RWPE2 (cell line): ENCODE data around the gene BCL2L12.
A peak's percentile ranks its signal among the peaks of the same experiment; 100 is the strongest.

Experiments
- ATAC-seq: fragments of 200-7000 bp; cut with Tn5 transposase; 3 replicates; pipeline ENCODE4 v1.9.1; 2021; ENCODE audit warnings: low read depth
- DNase-seq: peaks from one replicate; pipeline ENCODE4 v3.0.0-alpha.2; 2020; ENCODE audit warnings: low spot score
- H3K27ac ChIP-seq: fragments of 450-650 bp; 2 replicates; pipeline ENCODE4 v1.5.1; 2017; ENCODE audit warnings: mild to moderate bottlenecking; ENCODE audit not compliant: poor library complexity, severe bottlenecking
- H3K27me3 ChIP-seq: fragments of 250-450 bp; sonication (Bioruptor Pico); 2 replicates; pipeline ENCODE4 v1.5.1; 2021; ENCODE audit warnings: mild to moderate bottlenecking, moderate library complexity; ENCODE audit not compliant: insufficient read depth, poor library complexity, severe bottlenecking
- H3K36me3 ChIP-seq: fragments of 250-450 bp; sonication (Bioruptor Pico); 2 replicates; pipeline ENCODE4 v1.5.1; 2020; ENCODE audit warnings: low read depth, mild to moderate bottlenecking, moderate library complexity
- H3K4me1 ChIP-seq: fragments of 250-450 bp; sonication (Bioruptor Pico); 2 replicates; pipeline ENCODE4 v1.5.1; 2021; ENCODE audit warnings: mild to moderate bottlenecking, moderate library complexity; ENCODE audit not compliant: insufficient read depth, poor library complexity, severe bottlenecking
- H3K4me3 ChIP-seq: fragments of 250-450 bp; sonication (Bioruptor Pico); 2 replicates; pipeline ENCODE4 v1.5.1; 2021; ENCODE audit warnings: mild to moderate bottlenecking, moderate library complexity; ENCODE audit not compliant: severe bottlenecking
- H3K9me3 ChIP-seq: fragments of 250-450 bp; sonication (Bioruptor Pico); 2 replicates; pipeline ENCODE4 v1.5.1; 2021; ENCODE audit warnings: mild to moderate bottlenecking, moderate library complexity; ENCODE audit not compliant: severe bottlenecking
- CTCF ChIP-seq: fragments of 450-650 bp; IDR thresholded peaks from one replicate; pipeline ENCODE4 v1.5.1; 2017; ENCODE audit warnings: mild to moderate bottlenecking, moderate library complexity; ENCODE audit not compliant: poor library complexity, severe bottlenecking

The BCL2L12 gene

GRCh38 chr19:49679771-49680413 lies 14.2 kb downstream of the BCL2L12 start:
- no peaks in the 10 kb centered on the region for H3K9me3 ChIP-seq
- DNase-seq (peak; percentile 48), ATAC-seq (no peak)
- no peak for TF ChIP-seq CTCF
- peaks cover 51% of the 10 kb centered on the region for H3K36me3 ChIP-seq
- H3K4me1 ChIP-seq = peaks cover 2% of the 10 kb centered on the region
- H3K27me3 ChIP-seq = no peaks in the 10 kb centered on the region
- H3K4me3 ChIP-seq = no peak overlapping the region
- H3K27ac ChIP-seq = no peak overlapping the region

GRCh38 chr19:49680421-49681351 lies 15.0 kb downstream of the BCL2L12 start:
- peaks cover 54% of the 10 kb centered on the region for H3K36me3 ChIP-seq
- H3K27ac ChIP-seq = no peak overlapping the region

GRCh38 chr19:49681830-49682229 lies 16.1 kb downstream of the BCL2L12 start:
- Histone ChIP-seq H3K27me3 (no peaks in the 10 kb centered on the region), H3K9me3 (no peaks in the 10 kb centered on the region), H3K4me3 (no peak overlapping the region), H3K36me3 (peaks cover 60% of the 10 kb centered on the region), H3K4me1 (peaks cover 2% of the 10 kb centered on the region), H3K27ac (no peak overlapping the region)
- DNase-seq (no peak), ATAC-seq (no peak)
- no peak for TF ChIP-seq CTCF

More at GRCh38 chr19:49680421-49681351, 15.0 kb downstream of the BCL2L12 start:
- peak; percentile 99 for TF ChIP-seq CTCF
- H3K27me3 ChIP-seq = no peaks in the 10 kb centered on the region
- DNase-seq = peak; percentile 83
- no peak overlapping the region for H3K4me3 ChIP-seq
- no peaks in the 10 kb centered on the region for H3K9me3 ChIP-seq
- peaks cover 2% of the 10 kb centered on the region for H3K4me1 ChIP-seq
- peak; percentile 6; the same call in 1 of the 3 replicates for ATAC-seq

- Histone ChIP-seq H3K4me1 (peaks cover 2% of the 10 kb centered on the region), H3K4me3 (no peak overlapping the region), H3K27me3 (no peaks in the 10 kb centered on the region), H3K27ac (no peak overlapping the region), H3K9me3 (no peaks in the 10 kb centered on the region), H3K36me3 (peaks cover 60% of the 10 kb centered on the region)
- DNase-seq = no peak
- no peak for TF ChIP-seq CTCF
- ATAC-seq = no peak
Observed at GRCh38 chr19:49682274-49682673, 16.5 kb downstream of the BCL2L12 start.

GRCh38 chr19:49683814-49684250 lies 18.1 kb downstream of the BCL2L12 start:
- no peak overlapping the region for H3K4me3 ChIP-seq
- peaks cover 2% of the 10 kb centered on the region for H3K4me1 ChIP-seq
- peaks cover 63% of the 10 kb centered on the region for H3K36me3 ChIP-seq
- H3K27ac ChIP-seq = no peak overlapping the region
- DNase-seq (no peak), ATAC-seq (no peak)
- H3K27me3 ChIP-seq = no peaks in the 10 kb centered on the region
- no peaks in the 10 kb centered on the region for H3K9me3 ChIP-seq
- TF ChIP-seq CTCF = no peak
